GM12878 (cell line): Measurements from ENCODE around the gene NLGN1.

Experiments
- BRCA1 ChIP-seq: IDR thresholded peaks from 2 replicates; pipeline ENCODE4 v1.6.1; 2011; ENCODE audit warnings: low read depth, low read length, improper control_type of control experiment
- CBX3 ChIP-seq: fragments of 200-600 bp; sonication (generic); IDR thresholded peaks from 2 replicates; pipeline ENCODE4 v1.6.1; 2016; ENCODE audit warnings: low read depth, borderline replicate concordance
- EP300 ChIP-seq, 2 experiments: fragments of 150-350 bp in 1 of 2; IDR thresholded peaks; 2 replicates each; pipeline ENCODE4 v1.6.1; 2011 to 2012; ENCODE audit warnings: low read depth in 2 of 2, low read length in 2 of 2, borderline replicate concordance in 1 of 2, improper control_type of control experiment in 1 of 2, inconsistent platforms in 1 of 2; ENCODE audit not compliant: control insufficient read depth in 1 of 2
- FOXK2 ChIP-seq: fragments of 450-650 bp; IDR thresholded peaks from 2 replicates; pipeline ENCODE4 v1.6.1; 2017; ENCODE audit warnings: mild to moderate bottlenecking, moderate library complexity
- FOXM1 ChIP-seq: IDR thresholded peaks from 2 replicates; pipeline ENCODE4 v1.6.1; 2012; ENCODE audit warnings: low read depth, mild to moderate bottlenecking, inconsistent platforms, low read length, moderate library complexity
- MEF2A ChIP-seq: IDR thresholded peaks from 2 replicates; pipeline ENCODE4 v1.6.1; 2011; ENCODE audit warnings: low read depth, mild to moderate bottlenecking, low read length, moderate library complexity; ENCODE audit not compliant: insufficient read depth
- SMAD1 ChIP-seq: fragments of 450-650 bp; IDR thresholded peaks from 2 replicates; pipeline ENCODE4 v1.6.1; 2018; ENCODE audit warnings: mild to moderate bottlenecking, low read depth; ENCODE audit not compliant: partially characterized antibody
- ZNF274 ChIP-seq: IDR thresholded peaks from one replicate; pipeline ENCODE4 v1.8.0; 2011; ENCODE audit not compliant: insufficient read length, insufficient read depth
- TF ChIP-seq, protein P1 (sequence below), 3 experiments: IDR thresholded peaks in 2 of 3; conservative IDR thresholded peaks in 1 of 3; 2 replicates each; pipeline ENCODE4 v1.5.1; 2011; ENCODE audit warnings: low read depth in 3 of 3, low read length in 3 of 3, mild to moderate bottlenecking in 3 of 3, control low read depth in 2 of 3, moderate library complexity in 2 of 3, inconsistent platforms in 1 of 3, mixed read lengths in 1 of 3; ENCODE audit not compliant: control insufficient read depth in 2 of 3, insufficient read depth in 1 of 3; ENCODE audit errors: extremely low read depth in 1 of 3
- TF ChIP-seq, protein P2 (sequence below): IDR thresholded peaks from 2 replicates; pipeline ENCODE4 v1.6.1; 2012; ENCODE audit warnings: low read depth, low read length, improper control_type of control experiment
- TF ChIP-seq, protein P3 (sequence below): fragments of 450-650 bp; IDR thresholded peaks from 2 replicates; pipeline ENCODE4 v1.6.1; 2017; ENCODE audit warnings: mild to moderate bottlenecking
- TF ChIP-seq, protein P4 (sequence below): IDR thresholded peaks from 2 replicates; pipeline ENCODE4 v1.6.1; 2011; ENCODE audit warnings: low read depth, low read length, improper control_type of control experiment, borderline replicate concordance

DNA sequence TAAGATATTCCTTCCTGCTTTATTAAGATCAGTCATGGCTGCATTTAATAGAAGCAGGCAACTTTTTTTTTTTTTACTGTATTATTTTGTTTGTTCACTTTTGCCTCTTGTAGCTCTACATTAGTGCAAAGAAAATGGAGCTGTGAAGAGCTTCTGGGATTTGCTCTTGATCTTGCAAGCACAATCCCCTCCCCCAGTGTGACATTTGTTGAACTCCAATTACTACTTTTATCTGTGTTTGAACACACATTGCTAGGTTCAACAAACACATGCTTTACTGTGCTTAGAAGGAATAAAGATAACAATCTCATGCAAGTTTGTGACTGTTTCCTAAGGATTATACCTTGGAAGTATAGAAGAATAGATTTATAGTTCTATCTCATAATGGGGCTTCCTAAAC lies 648.8 kb downstream of the NLGN1 start:
- TF ChIP-seq, protein P1, sequence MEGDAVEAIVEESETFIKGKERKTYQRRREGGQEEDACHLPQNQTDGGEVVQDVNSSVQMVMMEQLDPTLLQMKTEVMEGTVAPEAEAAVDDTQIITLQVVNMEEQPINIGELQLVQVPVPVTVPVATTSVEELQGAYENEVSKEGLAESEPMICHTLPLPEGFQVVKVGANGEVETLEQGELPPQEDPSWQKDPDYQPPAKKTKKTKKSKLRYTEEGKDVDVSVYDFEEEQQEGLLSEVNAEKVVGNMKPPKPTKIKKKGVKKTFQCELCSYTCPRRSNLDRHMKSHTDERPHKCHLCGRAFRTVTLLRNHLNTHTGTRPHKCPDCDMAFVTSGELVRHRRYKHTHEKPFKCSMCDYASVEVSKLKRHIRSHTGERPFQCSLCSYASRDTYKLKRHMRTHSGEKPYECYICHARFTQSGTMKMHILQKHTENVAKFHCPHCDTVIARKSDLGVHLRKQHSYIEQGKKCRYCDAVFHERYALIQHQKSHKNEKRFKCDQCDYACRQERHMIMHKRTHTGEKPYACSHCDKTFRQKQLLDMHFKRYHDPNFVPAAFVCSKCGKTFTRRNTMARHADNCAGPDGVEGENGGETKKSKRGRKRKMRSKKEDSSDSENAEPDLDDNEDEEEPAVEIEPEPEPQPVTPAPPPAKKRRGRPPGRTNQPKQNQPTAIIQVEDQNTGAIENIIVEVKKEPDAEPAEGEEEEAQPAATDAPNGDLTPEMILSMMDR (IDR thresholded peaks at IDR 0.05 in 2 of 3, conservative IDR thresholded peaks at IDR 0.05 in 1 of 3; ENCODE audit: control insufficient read depth in 2 of 3, extremely low read depth in 1 of 3, insufficient read depth in 1 of 3, low read depth in 3 of 3, low read length in 3 of 3) = no peak
- TF ChIP-seq CBX3 (no peak), ZNF274 (no peak), FOXM1 (no peak), SMAD1 (no peak), EP300 (IDR thresholded peaks at IDR 0.05; ENCODE audit: borderline replicate concordance in 1 of 2, control insufficient read depth in 1 of 2, low read depth in 2 of 2, low read length in 2 of 2) (no peak), MEF2A (no peak), BRCA1 (no peak), FOXK2 (no peak)
- TF ChIP-seq, protein P2, sequence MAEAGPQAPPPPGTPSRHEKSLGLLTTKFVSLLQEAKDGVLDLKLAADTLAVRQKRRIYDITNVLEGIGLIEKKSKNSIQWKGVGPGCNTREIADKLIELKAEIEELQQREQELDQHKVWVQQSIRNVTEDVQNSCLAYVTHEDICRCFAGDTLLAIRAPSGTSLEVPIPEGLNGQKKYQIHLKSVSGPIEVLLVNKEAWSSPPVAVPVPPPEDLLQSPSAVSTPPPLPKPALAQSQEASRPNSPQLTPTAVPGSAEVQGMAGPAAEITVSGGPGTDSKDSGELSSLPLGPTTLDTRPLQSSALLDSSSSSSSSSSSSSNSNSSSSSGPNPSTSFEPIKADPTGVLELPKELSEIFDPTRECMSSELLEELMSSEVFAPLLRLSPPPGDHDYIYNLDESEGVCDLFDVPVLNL = no peak
- TF ChIP-seq, protein P3, sequence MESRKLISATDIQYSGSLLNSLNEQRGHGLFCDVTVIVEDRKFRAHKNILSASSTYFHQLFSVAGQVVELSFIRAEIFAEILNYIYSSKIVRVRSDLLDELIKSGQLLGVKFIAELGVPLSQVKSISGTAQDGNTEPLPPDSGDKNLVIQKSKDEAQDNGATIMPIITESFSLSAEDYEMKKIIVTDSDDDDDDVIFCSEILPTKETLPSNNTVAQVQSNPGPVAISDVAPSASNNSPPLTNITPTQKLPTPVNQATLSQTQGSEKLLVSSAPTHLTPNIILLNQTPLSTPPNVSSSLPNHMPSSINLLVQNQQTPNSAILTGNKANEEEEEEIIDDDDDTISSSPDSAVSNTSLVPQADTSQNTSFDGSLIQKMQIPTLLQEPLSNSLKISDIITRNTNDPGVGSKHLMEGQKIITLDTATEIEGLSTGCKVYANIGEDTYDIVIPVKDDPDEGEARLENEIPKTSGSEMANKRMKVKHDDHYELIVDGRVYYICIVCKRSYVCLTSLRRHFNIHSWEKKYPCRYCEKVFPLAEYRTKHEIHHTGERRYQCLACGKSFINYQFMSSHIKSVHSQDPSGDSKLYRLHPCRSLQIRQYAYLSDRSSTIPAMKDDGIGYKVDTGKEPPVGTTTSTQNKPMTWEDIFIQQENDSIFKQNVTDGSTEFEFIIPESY = no peak
- TF ChIP-seq, protein P4, sequence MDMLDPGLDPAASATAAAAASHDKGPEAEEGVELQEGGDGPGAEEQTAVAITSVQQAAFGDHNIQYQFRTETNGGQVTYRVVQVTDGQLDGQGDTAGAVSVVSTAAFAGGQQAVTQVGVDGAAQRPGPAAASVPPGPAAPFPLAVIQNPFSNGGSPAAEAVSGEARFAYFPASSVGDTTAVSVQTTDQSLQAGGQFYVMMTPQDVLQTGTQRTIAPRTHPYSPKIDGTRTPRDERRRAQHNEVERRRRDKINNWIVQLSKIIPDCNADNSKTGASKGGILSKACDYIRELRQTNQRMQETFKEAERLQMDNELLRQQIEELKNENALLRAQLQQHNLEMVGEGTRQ = no peak
